Stimulated activated CD4-positive, alpha-beta T cell treated with anti-CD3 and anti-CD28 coated beads, Interleukin-4, amount 100 ng/mL, for 1 hour (primary cell): ENCODE results near the gene SHISA6.

Experiments
- DNase-seq: peaks from one replicate; pipeline ENCODE4 v3.0.0-alpha.2; 2020

Gene SHISA6

GRCh38 chr17:11240841-11241610 is at the start of gene SHISA6:
Gene SHISA6 (plus strand): TSS chr17:11241213.
- no peak for DNase-seq

- no peak for DNase-seq
These were observed 45.2 kb upstream of the SHISA6 start for GRCh38 chr17:11195801-11196200.

GRCh38 chr17:11204991-11205390 is 36.0 kb upstream of the SHISA6 start:
- no peak for DNase-seq

- DNase-seq, result no peak
These were observed 35.4 kb upstream of the SHISA6 start for GRCh38 chr17:11205659-11206058.

- no peak for DNase-seq
These were observed 31.1 kb upstream of the SHISA6 start for GRCh38 chr17:11209906-11210305.

GRCh38 chr17:11212792-11213191 is 28.2 kb upstream of the SHISA6 start:
- DNase-seq, result no peak

GRCh38 chr17:11216976-11217375 is 24.0 kb upstream of the SHISA6 start:
- DNase-seq, result no peak

- DNase-seq, result no peak
These were observed 19.8 kb upstream of the SHISA6 start for GRCh38 chr17:11221196-11221595.

GRCh38 chr17:11221721-11222120 is 19.3 kb upstream of the SHISA6 start:
- no peak for DNase-seq

- DNase-seq, result no peak
These were observed 2.3 kb upstream of the SHISA6 start for GRCh38 chr17:11238705-11239104.

GRCh38 chr17:11239379-11239970 is 1.5 kb upstream of the SHISA6 start:
- no peak for DNase-seq

GRCh38 chr17:11240041-11240840 is 772 bp upstream of the SHISA6 start:
- DNase-seq, result no peak

GRCh38 chr17:11241611-11242226 is 706 bp downstream of the SHISA6 start:
- DNase-seq, result no peak

GRCh38 chr17:11242411-11242810 is 1.4 kb downstream of the SHISA6 start:
- DNase-seq, result no peak

- no peak for DNase-seq
These were observed 3.8 kb downstream of the SHISA6 start for GRCh38 chr17:11244776-11245175.

GRCh38 chr17:11245187-11245586 is 4.2 kb downstream of the SHISA6 start:
- no peak for DNase-seq

GRCh38 chr17:11245791-11246190 is 4.8 kb downstream of the SHISA6 start:
- no peak for DNase-seq

GRCh38 chr17:11250161-11250560 is 9.1 kb downstream of the SHISA6 start:
- DNase-seq, result no peak

GRCh38 chr17:11251561-11252107 is 10.6 kb downstream of the SHISA6 start:
- no peak for DNase-seq

GRCh38 chr17:11252146-11252545 is 11.1 kb downstream of the SHISA6 start:
- no peak for DNase-seq

GRCh38 chr17:11256877-11257276 is 15.9 kb downstream of the SHISA6 start:
- no peak for DNase-seq

- no peak for DNase-seq
These were observed 23.3 kb downstream of the SHISA6 start for GRCh38 chr17:11264183-11264871.
